Activated naive CD8-positive, alpha-beta T cell (primary cell): ENCODE measurements around the gene CAMLG.
"Not testable (repeated sequence)": the region's sequence is repeated elsewhere in the genome, so short reads cannot be mapped to it uniquely, and the experiment has no call there.

Experiments used
- H3K27ac Mint-ChIP-seq: one replicate; pipeline ENCODE4 v1.8.0; 2021; ENCODE audit warnings: mixed read lengths
- H3K27me3 Mint-ChIP-seq: one replicate; pipeline ENCODE4 v1.8.0; 2021; ENCODE audit warnings: mixed read lengths
- H3K36me3 Mint-ChIP-seq: one replicate; pipeline ENCODE4 v1.8.0; 2021; ENCODE audit warnings: mixed read lengths
- H3K4me1 Mint-ChIP-seq: one replicate; pipeline ENCODE4 v1.8.0; 2021; ENCODE audit warnings: low read depth, mixed read lengths
- H3K4me3 Mint-ChIP-seq: one replicate; pipeline ENCODE4 v1.8.0; 2021; ENCODE audit warnings: mild to moderate bottlenecking, mixed read lengths
- H3K9me3 Mint-ChIP-seq: one replicate; pipeline ENCODE4 v1.8.0; 2021; ENCODE audit warnings: low read depth, mixed read lengths

The CAMLG gene

GRCh38 chr5:134738133-134738962 is at the start of gene CAMLG:
CAMLG (plus strand) TSS chr5:134738548; CDS start chr5:134738621, 73 bp downstream.
- H3K36me3 Mint-ChIP-seq, result no peaks in the 10 kb centered on the region
- H3K9me3 Mint-ChIP-seq, result no peaks in the 10 kb centered on the region
- peak within 1 kb of the TSS; percentile 100 for H3K4me3 Mint-ChIP-seq
- no peaks in the 10 kb centered on the region for H3K27me3 Mint-ChIP-seq
- peaks cover 26% of the 10 kb centered on the region for H3K4me1 Mint-ChIP-seq
- peak within 1 kb of the TSS; percentile 97 for H3K27ac Mint-ChIP-seq

GRCh38 chr5:134690144-134690543 is 48.2 kb upstream of the CAMLG start:
- H3K27me3 Mint-ChIP-seq, H3K4me1 Mint-ChIP-seq, H3K9me3 Mint-ChIP-seq, H3K4me3 Mint-ChIP-seq, H3K27ac Mint-ChIP-seq: not testable (repeated sequence)
- H3K36me3 Mint-ChIP-seq, result peaks cover 13% of the 10 kb centered on the region

GRCh38 chr5:134692722-134693121 is 45.6 kb upstream of the CAMLG start:
- H3K36me3 Mint-ChIP-seq, result peaks cover 12% of the 10 kb centered on the region
- no peak overlapping the region for H3K27ac Mint-ChIP-seq
- H3K27me3 Mint-ChIP-seq, result no peaks in the 10 kb centered on the region
- H3K9me3 Mint-ChIP-seq, result no peaks in the 10 kb centered on the region
- H3K4me3 Mint-ChIP-seq, result no peak overlapping the region
- H3K4me1 Mint-ChIP-seq, result no peaks in the 10 kb centered on the region

GRCh38 chr5:134708301-134708700 is 30.0 kb upstream of the CAMLG start:
- H3K27me3 Mint-ChIP-seq, result no peaks in the 10 kb centered on the region
- no peaks in the 10 kb centered on the region for H3K9me3 Mint-ChIP-seq
- no peaks in the 10 kb centered on the region for H3K4me1 Mint-ChIP-seq
- H3K27ac Mint-ChIP-seq, result no peak overlapping the region
- no peak overlapping the region for H3K4me3 Mint-ChIP-seq
- peaks cover 2% of the 10 kb centered on the region for H3K36me3 Mint-ChIP-seq

GRCh38 chr5:134714120-134714519 is 24.2 kb upstream of the CAMLG start:
- Mint-ChIP-seq H3K4me3 (no peak overlapping the region), H3K27me3 (no peaks in the 10 kb centered on the region), H3K36me3 (peaks cover 8% of the 10 kb centered on the region), H3K9me3 (no peaks in the 10 kb centered on the region), H3K27ac (no peak overlapping the region), H3K4me1 (no peaks in the 10 kb centered on the region)

DNA sequence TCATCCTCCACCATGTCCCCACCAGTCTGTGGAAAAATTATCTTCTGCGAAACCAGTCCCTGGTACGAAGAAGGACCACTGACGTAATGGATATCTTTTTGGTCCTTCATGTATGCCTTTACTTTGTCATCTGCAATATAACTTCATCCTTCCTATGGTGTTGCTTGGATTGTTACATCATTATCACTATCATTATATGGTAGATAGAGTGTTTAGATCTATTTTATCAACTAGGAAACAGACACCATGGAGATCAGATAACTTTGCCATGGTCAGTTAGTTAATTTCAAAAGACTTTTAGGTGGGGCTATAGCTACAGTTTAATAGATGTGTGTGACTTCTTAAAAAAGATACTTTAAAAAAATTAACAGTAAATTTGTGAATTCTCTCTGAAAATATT is 23.8 kb upstream of the CAMLG start:
- peaks cover 8% of the 10 kb centered on the region for H3K36me3 Mint-ChIP-seq

DNA sequence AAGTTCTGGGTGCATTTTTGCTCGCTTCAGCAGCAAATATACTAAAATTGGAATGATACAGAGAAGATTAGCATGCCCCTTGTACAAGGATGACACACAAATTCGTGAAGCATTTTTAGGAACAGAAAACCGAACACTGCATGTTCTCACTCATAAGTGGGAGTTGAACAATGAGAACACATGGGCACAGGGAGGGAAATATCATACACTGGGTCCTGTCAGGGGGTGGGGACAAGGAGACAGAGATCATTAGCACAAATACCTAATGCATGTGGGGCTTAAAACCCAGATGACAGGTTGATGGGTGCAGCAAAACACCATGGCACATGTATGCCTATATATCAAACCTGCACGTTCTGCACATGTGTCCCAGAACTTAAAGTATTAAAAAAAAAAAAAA is 22.9 kb upstream of the CAMLG start:
- H3K36me3 Mint-ChIP-seq, result peaks cover 10% of the 10 kb centered on the region
- not testable (repeated sequence) for H3K27ac Mint-ChIP-seq, H3K9me3 Mint-ChIP-seq, H3K4me1 Mint-ChIP-seq, H3K4me3 Mint-ChIP-seq, H3K27me3 Mint-ChIP-seq

More for the DNA sequence above, 23.8 kb upstream of the CAMLG start:
- Mint-ChIP-seq H3K27me3 (no peaks in the 10 kb centered on the region), H3K4me1 (no peaks in the 10 kb centered on the region), H3K9me3 (no peaks in the 10 kb centered on the region), H3K27ac (no peak overlapping the region), H3K4me3 (no peak overlapping the region)

DNA sequence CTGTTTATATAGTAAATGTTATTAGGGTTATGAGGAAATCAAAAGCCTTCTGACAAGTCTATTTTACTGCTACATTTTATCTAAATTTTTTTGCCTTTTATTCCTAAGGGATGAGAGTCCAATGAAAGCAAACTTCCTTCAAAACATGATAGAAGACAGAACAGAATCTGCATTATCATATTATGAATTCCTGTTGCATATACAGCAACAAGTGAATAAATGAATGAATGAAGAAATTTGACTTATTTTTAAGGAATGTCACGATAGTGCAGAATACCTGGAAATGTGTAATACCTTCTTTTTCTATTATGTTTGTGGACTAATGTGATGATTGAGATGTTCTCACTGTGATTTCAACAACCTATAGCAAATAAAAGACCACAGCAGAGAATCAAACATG is 13.5 kb upstream of the CAMLG start:
- H3K9me3 Mint-ChIP-seq, result no peaks in the 10 kb centered on the region
- peaks cover 2% of the 10 kb centered on the region for H3K36me3 Mint-ChIP-seq
- no peak overlapping the region for H3K4me3 Mint-ChIP-seq
- no peaks in the 10 kb centered on the region for H3K27me3 Mint-ChIP-seq
- H3K27ac Mint-ChIP-seq, result no peak overlapping the region
- no peaks in the 10 kb centered on the region for H3K4me1 Mint-ChIP-seq

DNA sequence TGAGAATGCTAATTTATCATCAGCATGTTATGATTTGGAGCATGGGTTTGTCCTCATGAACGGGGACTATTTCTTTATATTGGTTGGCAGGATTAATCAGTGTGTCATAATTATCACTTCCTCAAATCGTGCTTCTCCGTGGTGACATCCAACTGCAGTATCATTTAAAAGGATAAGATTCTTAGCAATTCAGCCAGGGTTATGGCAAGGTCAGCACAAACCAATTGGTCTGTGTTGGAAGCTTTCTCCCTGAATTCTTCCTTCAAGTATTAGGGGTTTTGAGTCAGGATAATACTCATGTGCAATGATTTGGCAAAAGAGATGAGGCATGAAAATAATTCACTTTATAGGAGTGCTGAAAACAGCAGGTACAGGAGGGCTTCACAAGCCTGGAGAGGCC is 5.5 kb upstream of the CAMLG start:
- H3K4me1 Mint-ChIP-seq, result peaks cover 3% of the 10 kb centered on the region
- no peak overlapping the region for H3K27ac Mint-ChIP-seq
- no peaks in the 10 kb centered on the region for H3K36me3 Mint-ChIP-seq
- H3K27me3 Mint-ChIP-seq, result no peaks in the 10 kb centered on the region
- no peaks in the 10 kb centered on the region for H3K9me3 Mint-ChIP-seq
- H3K4me3 Mint-ChIP-seq, result no peak overlapping the region

DNA sequence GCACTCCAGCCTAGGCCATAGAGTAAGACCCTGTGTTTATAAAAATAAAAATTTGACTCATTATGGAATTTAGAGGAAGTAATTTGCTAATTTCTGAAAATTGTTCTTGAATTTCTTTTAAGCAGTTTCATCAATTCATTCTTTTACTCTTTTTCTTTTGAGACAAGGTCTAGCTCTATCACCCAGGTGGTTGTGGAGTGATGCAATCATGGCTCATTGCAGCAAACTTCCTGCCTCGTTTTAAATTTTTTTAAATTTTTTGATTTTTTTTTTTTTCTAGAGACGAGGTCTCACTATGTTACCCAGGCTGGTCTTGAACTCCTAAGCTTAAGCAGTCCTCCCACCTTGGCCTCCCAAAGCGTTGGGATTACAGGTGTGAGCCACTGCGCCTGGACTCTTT is 3.1 kb upstream of the CAMLG start:
- H3K9me3 Mint-ChIP-seq, result no peaks in the 10 kb centered on the region
- H3K36me3 Mint-ChIP-seq, result no peaks in the 10 kb centered on the region
- peaks cover 13% of the 10 kb centered on the region for H3K4me1 Mint-ChIP-seq
- H3K27me3 Mint-ChIP-seq, result no peaks in the 10 kb centered on the region
- H3K27ac Mint-ChIP-seq, result no peak overlapping the region
- H3K4me3 Mint-ChIP-seq, result no peak overlapping the region

DNA sequence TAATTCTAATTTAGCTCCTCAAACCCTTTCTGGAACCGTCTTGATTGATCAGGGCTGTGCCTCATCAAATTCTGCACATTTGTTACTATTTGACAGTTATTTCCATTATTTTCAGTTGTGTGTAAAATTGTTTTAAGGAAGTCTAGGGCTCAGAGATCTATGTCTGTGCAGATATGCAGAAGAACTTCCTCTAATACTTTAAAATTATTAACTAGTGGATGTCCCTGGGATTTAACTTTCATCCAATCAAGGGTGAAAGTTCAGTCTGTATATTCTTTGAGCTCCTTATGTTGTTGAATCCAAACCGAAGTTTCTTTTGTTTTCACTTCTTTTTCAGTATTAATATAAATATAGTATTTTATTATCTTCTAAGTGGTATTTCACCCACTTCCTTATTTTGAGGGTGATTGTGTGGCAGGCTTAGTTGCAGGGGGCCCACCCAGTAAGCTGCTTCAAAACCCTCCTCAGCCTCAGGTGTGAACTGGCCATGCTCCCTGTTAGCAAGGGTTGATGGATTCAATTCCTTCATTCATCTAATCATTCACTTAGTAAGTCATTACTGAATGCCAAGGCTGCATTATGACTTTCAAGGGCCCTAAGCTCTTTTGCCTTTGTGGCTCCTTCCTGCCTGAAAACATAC is 2.1 kb upstream of the CAMLG start:
- Mint-ChIP-seq H3K36me3 (no peaks in the 10 kb centered on the region), H3K4me1 (peaks cover 19% of the 10 kb centered on the region), H3K4me3 (no peak overlapping the region), H3K27ac (no peak overlapping the region), H3K9me3 (no peaks in the 10 kb centered on the region), H3K27me3 (no peaks in the 10 kb centered on the region)

DNA sequence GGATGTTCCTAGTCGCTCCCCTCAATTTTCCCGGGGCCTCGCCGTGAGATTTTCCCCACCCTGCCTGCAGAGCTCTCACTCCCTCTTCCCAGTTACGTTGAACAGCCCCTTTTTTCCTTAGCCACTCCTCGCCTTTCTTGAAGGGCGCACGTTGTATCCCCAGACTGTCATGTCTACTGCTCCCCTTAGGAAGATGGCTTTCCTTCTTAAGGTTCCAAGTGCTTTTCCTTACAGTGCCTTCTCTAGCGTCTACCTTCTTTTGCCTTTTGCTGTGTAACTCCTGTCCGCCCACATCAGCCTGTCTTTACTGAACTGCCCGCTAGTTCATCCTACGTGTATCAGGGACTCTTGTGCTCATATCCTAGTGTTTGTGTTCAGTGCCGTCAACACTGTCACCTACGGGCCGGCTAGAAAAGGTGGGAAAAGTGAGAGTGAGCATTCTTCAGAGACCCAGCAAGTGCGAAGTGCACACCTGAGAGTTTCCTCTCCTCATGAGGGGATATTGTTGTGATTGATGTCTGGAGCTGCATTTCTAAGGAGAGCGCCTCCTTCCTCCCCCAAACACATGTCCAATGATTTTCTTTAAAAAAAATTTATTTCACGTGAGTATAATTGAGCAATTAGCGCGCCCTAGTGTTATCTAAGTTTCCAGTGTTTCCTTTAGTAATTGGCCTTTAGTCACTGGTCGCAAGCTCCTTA is 764 bp downstream of the CAMLG start:
- Mint-ChIP-seq H3K27ac (peak overlapping the region; percentile 97), H3K27me3 (no peaks in the 10 kb centered on the region), H3K36me3 (no peaks in the 10 kb centered on the region), H3K4me1 (peaks cover 26% of the 10 kb centered on the region), H3K9me3 (no peaks in the 10 kb centered on the region), H3K4me3 (peak overlapping the region; percentile 100)

DNA sequence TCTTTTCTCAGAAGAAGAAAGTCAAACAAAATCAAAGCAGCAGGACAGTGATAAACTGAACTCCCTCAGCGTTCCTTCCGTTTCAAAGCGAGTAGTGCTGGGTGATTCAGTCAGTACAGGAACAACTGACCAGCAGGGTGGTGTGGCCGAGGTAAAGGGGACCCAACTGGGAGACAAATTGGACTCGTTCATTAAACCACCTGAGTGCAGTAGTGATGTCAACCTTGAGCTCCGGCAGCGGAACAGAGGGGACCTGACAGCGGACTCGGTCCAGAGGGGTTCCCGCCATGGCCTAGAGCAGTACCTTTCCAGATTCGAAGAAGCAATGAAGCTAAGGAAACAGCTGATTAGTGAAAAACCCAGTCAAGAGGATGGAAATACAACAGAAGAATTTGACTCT is 2.7 kb downstream of the CAMLG start:
- peaks cover 26% of the 10 kb centered on the region for H3K4me1 Mint-ChIP-seq
- H3K36me3 Mint-ChIP-seq, result no peaks in the 10 kb centered on the region
- H3K27ac Mint-ChIP-seq, result no peak overlapping the region
- no peaks in the 10 kb centered on the region for H3K9me3 Mint-ChIP-seq
- no peaks in the 10 kb centered on the region for H3K27me3 Mint-ChIP-seq
- no peak overlapping the region for H3K4me3 Mint-ChIP-seq

DNA sequence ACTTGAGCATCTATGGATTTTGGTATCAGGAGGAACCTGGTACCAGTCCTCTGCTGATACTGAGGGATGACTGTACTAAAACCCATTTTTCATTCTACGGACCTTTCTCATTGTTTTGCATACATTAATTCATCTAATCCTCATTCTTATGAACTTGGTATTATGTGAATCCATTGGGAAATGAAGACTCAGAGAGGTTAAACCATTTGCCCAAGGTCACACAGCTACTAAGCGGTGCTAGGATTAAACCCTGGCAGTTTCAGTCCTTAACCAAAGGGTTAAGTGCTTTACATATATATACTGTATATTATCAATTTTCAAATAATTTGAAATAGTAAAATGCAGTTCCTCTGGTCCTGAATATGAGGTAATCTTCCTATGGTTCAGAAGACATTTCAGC is 3.8 kb downstream of the CAMLG start:
- no peak overlapping the region for H3K27ac Mint-ChIP-seq
- H3K36me3 Mint-ChIP-seq, result no peaks in the 10 kb centered on the region
- no peaks in the 10 kb centered on the region for H3K27me3 Mint-ChIP-seq
- H3K4me3 Mint-ChIP-seq, result no peak overlapping the region
- H3K4me1 Mint-ChIP-seq, result peaks cover 26% of the 10 kb centered on the region
- H3K9me3 Mint-ChIP-seq, result no peaks in the 10 kb centered on the region

DNA sequence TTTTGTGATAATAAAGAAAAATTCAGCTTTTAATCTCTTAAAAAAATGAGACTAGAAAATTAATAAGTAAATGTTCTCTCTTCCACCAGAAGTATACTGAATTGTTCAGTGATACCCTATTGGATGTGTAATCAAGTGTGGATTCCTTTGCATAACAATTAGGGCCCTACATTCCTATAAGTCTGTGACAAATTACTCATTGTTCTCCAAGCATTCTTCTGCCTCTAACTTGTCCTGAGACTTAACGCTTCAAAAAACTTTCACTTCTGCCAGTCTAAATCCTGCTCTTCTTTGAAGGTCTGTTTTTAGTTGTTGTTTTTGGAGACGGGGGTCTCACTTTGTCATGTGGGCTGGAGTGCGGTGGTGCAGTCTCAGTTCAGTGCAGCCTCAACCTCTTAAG is 11.1 kb downstream of the CAMLG start:
- Mint-ChIP-seq H3K27me3 (no peaks in the 10 kb centered on the region), H3K9me3 (no peaks in the 10 kb centered on the region), H3K27ac (no peak overlapping the region), H3K36me3 (no peaks in the 10 kb centered on the region), H3K4me1 (no peaks in the 10 kb centered on the region), H3K4me3 (no peak overlapping the region)
